Fibroblast of mammary gland (primary cell): ENCODE measurements around the gene CERS4.

ENCODE experiments used
- DNase-seq: peaks from one replicate; pipeline ENCODE4 v3.0.0-alpha.2; 2010; ENCODE audit warnings: low read depth
- H3K4me3 ChIP-seq: 2 replicates; pipeline ENCODE4 v1.5.1; 2011; ENCODE audit warnings: low read depth, mild to moderate bottlenecking, low read length, moderate library complexity; ENCODE audit not compliant: control insufficient read depth
- CTCF ChIP-seq: conservative IDR thresholded peaks from 2 replicates; pipeline ENCODE4 v1.5.1; 2011; ENCODE audit warnings: low read depth, low read length, inconsistent platforms; ENCODE audit not compliant: control insufficient read depth, insufficient read depth

The CERS4 gene

GRCh38 chr19:8306235-8307054 is 97.3 kb downstream of the CERS4 start:
- H3K4me3 ChIP-seq: no peak overlapping the region
- no peak for TF ChIP-seq CTCF
- DNase-seq: no peak

GRCh38 chr19:8307400-8307964 is 98.3 kb downstream of the CERS4 start:
- TF ChIP-seq CTCF: no peak
- DNase-seq: no peak
- H3K4me3 ChIP-seq: peak overlapping the region; percentile 68

GRCh38 chr19:8307965-8308866 is 99.0 kb downstream of the CERS4 start, which contains the start of gene CD320:
Gene CD320 (minus strand): TSS chr19:8308358. CDS start chr19:8308290, 68 bp downstream.
- H3K4me3 ChIP-seq: peak within 1 kb of the TSS; percentile 68
- DNase-seq: peak; percentile 87
- TF ChIP-seq CTCF: no peak

GRCh38 chr19:8308891-8309291 is 99.7 kb downstream of the CERS4 start:
- no peak for DNase-seq
- no peak for TF ChIP-seq CTCF
- peak overlapping the region; percentile 68 for H3K4me3 ChIP-seq

- H3K4me3 ChIP-seq: no peak overlapping the region
- no peak for TF ChIP-seq CTCF
- DNase-seq: no peak
These were observed 101.3 kb downstream of the CERS4 start for GRCh38 chr19:8310342-8311055.
